Upper lobe of left lung (tissue), 4 donors: ENCODE measurements around the gene NIN.

Experiments
- POLR2AphosphoS5 ChIP-seq, 2 donors: sonication (generic); formaldehyde crosslinking; IDR thresholded peaks; one replicate each; pipeline ENCODE4 v1.5.1; 2017; ENCODE audit warnings: antibody characterized with exemption in 2 of 2
- TF ChIP-seq, protein P1 (sequence below), 6 experiments: fragments of 450-650 bp in 4 of 6; fragments of 200-600 bp in 2 of 6; sonication (generic) in 2 of 6; IDR thresholded peaks; one replicate each; pipeline ENCODE4 v1.5.1; 2016 to 2019; ENCODE audit warnings: antibody characterized with exemption in 6 of 6

DNA sequence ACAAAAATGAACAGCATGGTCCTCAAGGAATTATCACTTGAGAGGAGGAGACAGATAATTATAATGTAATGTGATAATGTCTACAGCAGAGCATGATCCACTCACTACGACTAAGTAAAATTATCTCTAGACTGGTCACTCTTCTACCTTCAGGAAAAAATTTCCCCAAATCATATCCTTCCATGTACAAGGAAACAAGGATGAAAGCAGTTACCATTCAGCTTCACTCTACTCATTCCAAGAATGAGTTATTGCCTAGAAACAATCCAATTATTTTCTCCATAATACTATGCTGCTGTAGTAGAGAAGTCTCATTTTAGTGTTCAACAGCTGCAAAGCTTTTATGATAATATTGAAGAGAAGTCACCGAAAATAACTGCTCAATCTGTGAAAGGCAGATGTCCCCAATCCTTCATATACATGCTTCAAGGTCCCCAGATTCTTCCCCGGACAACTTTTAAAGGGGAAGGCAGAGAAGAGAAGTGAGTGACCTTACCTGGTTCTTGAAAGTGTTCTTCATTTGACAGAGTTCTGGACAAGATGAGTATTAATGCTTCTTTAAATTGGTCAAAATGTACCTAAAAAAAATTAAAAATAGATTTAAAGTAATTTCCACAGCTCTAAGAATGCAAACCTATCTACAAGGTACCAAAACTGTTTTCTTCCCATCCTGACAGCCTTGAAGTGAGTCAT lies 24.6 kb downstream of the NIN start:
- TF ChIP-seq, protein P1, sequence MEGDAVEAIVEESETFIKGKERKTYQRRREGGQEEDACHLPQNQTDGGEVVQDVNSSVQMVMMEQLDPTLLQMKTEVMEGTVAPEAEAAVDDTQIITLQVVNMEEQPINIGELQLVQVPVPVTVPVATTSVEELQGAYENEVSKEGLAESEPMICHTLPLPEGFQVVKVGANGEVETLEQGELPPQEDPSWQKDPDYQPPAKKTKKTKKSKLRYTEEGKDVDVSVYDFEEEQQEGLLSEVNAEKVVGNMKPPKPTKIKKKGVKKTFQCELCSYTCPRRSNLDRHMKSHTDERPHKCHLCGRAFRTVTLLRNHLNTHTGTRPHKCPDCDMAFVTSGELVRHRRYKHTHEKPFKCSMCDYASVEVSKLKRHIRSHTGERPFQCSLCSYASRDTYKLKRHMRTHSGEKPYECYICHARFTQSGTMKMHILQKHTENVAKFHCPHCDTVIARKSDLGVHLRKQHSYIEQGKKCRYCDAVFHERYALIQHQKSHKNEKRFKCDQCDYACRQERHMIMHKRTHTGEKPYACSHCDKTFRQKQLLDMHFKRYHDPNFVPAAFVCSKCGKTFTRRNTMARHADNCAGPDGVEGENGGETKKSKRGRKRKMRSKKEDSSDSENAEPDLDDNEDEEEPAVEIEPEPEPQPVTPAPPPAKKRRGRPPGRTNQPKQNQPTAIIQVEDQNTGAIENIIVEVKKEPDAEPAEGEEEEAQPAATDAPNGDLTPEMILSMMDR (IDR thresholded peaks at IDR 0.05): no peak
- TF ChIP-seq POLR2AphosphoS5 (IDR thresholded peaks at IDR 0.05): no peak
